HEK293 (cell line): ENCODE data around the gene HIC1.

Experiments used
- YY1 ChIP-seq: fragments of 450-650 bp; formaldehyde crosslinking; IDR thresholded peaks from 2 replicates; pipeline ENCODE4 v1.5.1; 2018; ENCODE audit warnings: missing biosample characterization, missing genetic modification characterization
- TF ChIP-seq, protein P1 (sequence below): fragments of 450-650 bp; formaldehyde crosslinking; IDR thresholded peaks from 2 replicates; pipeline ENCODE4 v1.5.1; 2016; ENCODE audit warnings: missing biosample characterization, missing genetic modification characterization

GRCh38 chr17:2063261-2064146 lies 8.6 kb downstream of the HIC1 start:
- TF ChIP-seq YY1 (tag by site-specific recombination) = no peak
- TF ChIP-seq, protein P1, sequence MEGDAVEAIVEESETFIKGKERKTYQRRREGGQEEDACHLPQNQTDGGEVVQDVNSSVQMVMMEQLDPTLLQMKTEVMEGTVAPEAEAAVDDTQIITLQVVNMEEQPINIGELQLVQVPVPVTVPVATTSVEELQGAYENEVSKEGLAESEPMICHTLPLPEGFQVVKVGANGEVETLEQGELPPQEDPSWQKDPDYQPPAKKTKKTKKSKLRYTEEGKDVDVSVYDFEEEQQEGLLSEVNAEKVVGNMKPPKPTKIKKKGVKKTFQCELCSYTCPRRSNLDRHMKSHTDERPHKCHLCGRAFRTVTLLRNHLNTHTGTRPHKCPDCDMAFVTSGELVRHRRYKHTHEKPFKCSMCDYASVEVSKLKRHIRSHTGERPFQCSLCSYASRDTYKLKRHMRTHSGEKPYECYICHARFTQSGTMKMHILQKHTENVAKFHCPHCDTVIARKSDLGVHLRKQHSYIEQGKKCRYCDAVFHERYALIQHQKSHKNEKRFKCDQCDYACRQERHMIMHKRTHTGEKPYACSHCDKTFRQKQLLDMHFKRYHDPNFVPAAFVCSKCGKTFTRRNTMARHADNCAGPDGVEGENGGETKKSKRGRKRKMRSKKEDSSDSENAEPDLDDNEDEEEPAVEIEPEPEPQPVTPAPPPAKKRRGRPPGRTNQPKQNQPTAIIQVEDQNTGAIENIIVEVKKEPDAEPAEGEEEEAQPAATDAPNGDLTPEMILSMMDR (tag by site-specific recombination) = no peak
